Measurements from ENCODE around the gene RYR2.

- TF ChIP-seq, protein P1, sequence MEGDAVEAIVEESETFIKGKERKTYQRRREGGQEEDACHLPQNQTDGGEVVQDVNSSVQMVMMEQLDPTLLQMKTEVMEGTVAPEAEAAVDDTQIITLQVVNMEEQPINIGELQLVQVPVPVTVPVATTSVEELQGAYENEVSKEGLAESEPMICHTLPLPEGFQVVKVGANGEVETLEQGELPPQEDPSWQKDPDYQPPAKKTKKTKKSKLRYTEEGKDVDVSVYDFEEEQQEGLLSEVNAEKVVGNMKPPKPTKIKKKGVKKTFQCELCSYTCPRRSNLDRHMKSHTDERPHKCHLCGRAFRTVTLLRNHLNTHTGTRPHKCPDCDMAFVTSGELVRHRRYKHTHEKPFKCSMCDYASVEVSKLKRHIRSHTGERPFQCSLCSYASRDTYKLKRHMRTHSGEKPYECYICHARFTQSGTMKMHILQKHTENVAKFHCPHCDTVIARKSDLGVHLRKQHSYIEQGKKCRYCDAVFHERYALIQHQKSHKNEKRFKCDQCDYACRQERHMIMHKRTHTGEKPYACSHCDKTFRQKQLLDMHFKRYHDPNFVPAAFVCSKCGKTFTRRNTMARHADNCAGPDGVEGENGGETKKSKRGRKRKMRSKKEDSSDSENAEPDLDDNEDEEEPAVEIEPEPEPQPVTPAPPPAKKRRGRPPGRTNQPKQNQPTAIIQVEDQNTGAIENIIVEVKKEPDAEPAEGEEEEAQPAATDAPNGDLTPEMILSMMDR (IDR thresholded peaks at IDR 0.05) = no peak
- no peak for TF ChIP-seq POLR2A (IDR thresholded peaks at IDR 0.05)
Measured at GRCh38 chr1:237566581-237566980, 524.6 kb downstream of the RYR2 start.
